ENCODE measurements around the gene TMEM198. TPM values are rescaled to one million over a fixed set of nuclear protein-coding genes. Genes with fewer than 3 reads are reported as not detected.

Gene TMEM198
- total and polyA plus RNA-seq, 2 donors (not counting 3 experiments of a cell fraction or from before 2014, with no cell fraction given), result not detected

DNA sequence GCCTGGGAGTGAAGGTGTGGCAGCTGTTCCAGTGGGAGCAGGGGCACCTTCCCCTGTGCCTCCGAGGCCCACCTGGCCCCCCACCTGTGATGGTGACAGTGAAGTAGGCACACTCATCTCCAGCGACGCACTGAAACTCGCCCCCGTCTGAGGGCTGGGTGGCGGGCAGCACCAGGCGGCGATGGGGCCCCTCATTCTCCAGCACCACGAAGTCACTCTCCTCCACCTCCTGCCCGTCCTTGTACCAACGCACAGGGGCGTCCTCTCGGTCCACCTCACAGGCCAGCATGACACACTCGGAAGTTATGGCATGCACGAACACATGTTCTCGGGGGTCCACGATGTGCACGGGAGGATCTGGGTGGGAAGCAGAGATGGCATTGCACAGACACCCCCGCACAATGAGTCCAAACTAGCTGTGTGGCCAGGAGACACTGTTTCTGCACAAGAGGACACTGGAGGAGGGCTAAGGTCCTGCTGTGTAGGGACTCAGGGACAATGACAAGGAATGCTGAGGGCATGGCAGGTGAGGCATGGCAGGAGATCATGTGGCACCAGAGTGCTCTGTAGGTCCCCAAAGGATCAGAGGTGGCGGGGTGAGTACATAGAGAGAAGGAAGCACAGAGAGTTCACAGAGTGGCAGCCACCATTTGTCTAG lies 19.6 kb downstream of the TMEM198 start:
- no peak overlapping the region for H3K9ac ChIP-seq (replicated peaks; ENCODE audit: extremely low read depth, insufficient read depth, low read length)
- H3K4me3 ChIP-seq (replicated peaks in 1 of 3; ENCODE audit: insufficient read depth in 1 of 3, low read depth in 1 of 3, low read length in 3 of 3), result no peak overlapping the region
- intact Hi-C loops (cut with micrococcal nuclease) (no loop called here), dilution Hi-C loops (cut with MboI; ENCODE audit: extremely low pct_ligation_motif_present, low sequenced_read_pairs) (no loop called here)
- ChIA-PET POLR2A (no interaction called here), CTCF (interaction anchor here (0.9 to 1.8 kb wide), 4 partner anchors 11 to 79 kb away, joined by 3 to 5 read pairs (median 4); no protein-coding TSS in a partner anchor)
- H4K20me1 ChIP-seq (replicated peaks; ENCODE audit: control insufficient read depth, extremely low read depth, insufficient read depth, low read length), result no peaks in the 10 kb centered on the region
- H3K9me3 ChIP-seq (replicated peaks; ENCODE audit: control insufficient read depth, insufficient read depth, low read length), result no peaks in the 10 kb centered on the region
- no peaks in the 10 kb centered on the region for H3K36me3 ChIP-seq (ENCODE audit: control insufficient read depth in 2 of 2, extremely low read depth in 1 of 2, insufficient read depth in 2 of 2, low read length in 2 of 2)
- H3K4me1 ChIP-seq (ENCODE audit: control insufficient read depth, extremely low read depth, insufficient read depth, low read length), result no peaks in the 10 kb centered on the region
- no peaks in the 10 kb centered on the region for H3K9me1 ChIP-seq (replicated peaks; ENCODE audit: control insufficient read depth, extremely low read depth, insufficient read depth, low read length)
- H3K27ac ChIP-seq (ENCODE audit: insufficient read depth, low read depth, low read length), result no peak overlapping the region
- no peaks in the 10 kb centered on the region for H3K79me2 ChIP-seq (ENCODE audit: control insufficient read depth, insufficient read depth, low read length)
- no peak for FAIRE-seq
- peaks cover 0 to 3% of the 10 kb centered on the region in 2 experiments for H3K27me3 ChIP-seq (ENCODE audit: control insufficient read depth in 2 of 2, insufficient read depth in 2 of 2, low read length in 2 of 2)
- no peak overlapping the region for H2AFZ ChIP-seq (ENCODE audit: low read depth, low read length)
- no TSS peak for BruUV-seq (replicated peaks)
- no peak for DNase-seq (ENCODE audit: low read depth, low spot score)
- no peak for TF ChIP-seq CTCF (IDR thresholded peaks at IDR 0.05; ENCODE audit: extremely low read depth in 1 of 2, insufficient read depth in 1 of 2, low read depth in 1 of 2, low read length in 2 of 2)
- TF ChIP-seq POLR2A (IDR thresholded peaks at IDR 0.05; ENCODE audit: low read depth, low read length), result no peak
- TF ChIP-seq MAX (IDR thresholded peaks at IDR 0.05; ENCODE audit: insufficient read depth, insufficient read length), result no peak
- TF ChIP-seq FOS (IDR thresholded peaks at IDR 0.05; ENCODE audit: borderline replicate concordance, insufficient read depth, low read length), result no peak
- no peak for TF ChIP-seq POLR2AphosphoS5 (IDR thresholded peaks at IDR 0.05; ENCODE audit: insufficient read depth, low read depth, low read length)
- TF ChIP-seq GATA2 (IDR thresholded peaks at IDR 0.05; ENCODE audit: insufficient read depth, insufficient read length, low read depth, low read length), result no peak
- TF ChIP-seq JUN (IDR thresholded peaks at IDR 0.05; ENCODE audit: borderline replicate concordance, insufficient read depth, insufficient read length, low read depth), result no peak
- no peak for TF ChIP-seq EZH2 (IDR thresholded peaks at IDR 0.05; ENCODE audit: borderline replicate concordance, low read depth, low read length, severe bottlenecking)
- H3K4me2 ChIP-seq (ENCODE audit: insufficient read depth, low read length), result no peak overlapping the region
